A673 (cell line): ENCODE measurements around the gene SSBP2. TPM values are rescaled to one million over a fixed set of nuclear protein-coding genes. Genes with fewer than 3 reads are reported as not detected.

ENCODE experiments used
- BruUV-seq: library from RNA; stranded (reverse); fragments of 400-500 nt; replicated peaks from 2 replicates; lab custom pipeline; 2021; lab: Mats Ljungman, UMichigan
- CTCF ChIA-PET: fragments of 300-600 bp; sonication (Branson Sonifier 250); formaldehyde crosslinking; loops from one replicate; lab custom pipeline; 2022; ENCODE audit warnings: antibody characterized with exemption; lab: Charles Lee
- POLR2A ChIA-PET: fragments of 300-600 bp; sonication (Branson Sonifier 250); formaldehyde crosslinking; loops from one replicate; lab custom pipeline; 2022; ENCODE audit warnings: antibody characterized with exemption; ENCODE audit not compliant: low non-redundant PET; lab: Charles Lee
- DNase-seq: peaks from one replicate; pipeline ENCODE4 v3.0.0-alpha.2; 2015; ENCODE audit warnings: low spot score
- H3K27ac ChIP-seq: fragments of 200-600 bp; sonication (generic); 2 replicates; pipeline ENCODE4 v1.5.1; 2016; ENCODE audit warnings: mixed run types, low read depth, mild to moderate bottlenecking, mixed read lengths, antibody characterized with exemption, low read length; ENCODE audit not compliant: poor library complexity, severe bottlenecking
- H3K27me3 ChIP-seq: fragments of 200-600 bp; sonication (generic); replicated peaks from 2 replicates; pipeline ENCODE4 v1.6.1; 2017; ENCODE audit warnings: mixed run types, low read depth, mild to moderate bottlenecking, mixed read lengths, antibody characterized with exemption, low read length; ENCODE audit not compliant: insufficient read depth, poor library complexity
- H3K36me3 ChIP-seq: fragments of 200-600 bp; sonication (generic); 2 replicates; pipeline ENCODE4 v1.6.1; 2016; ENCODE audit warnings: mixed run types, mild to moderate bottlenecking, mixed read lengths, antibody characterized with exemption, low read length; ENCODE audit not compliant: insufficient read depth, poor library complexity, severe bottlenecking
- H3K4me1 ChIP-seq: fragments of 200-600 bp; sonication (generic); 2 replicates; pipeline ENCODE4 v1.6.1; 2017; ENCODE audit warnings: mixed run types, mild to moderate bottlenecking, mixed read lengths, antibody characterized with exemption, low read length; ENCODE audit not compliant: insufficient read depth, poor library complexity, severe bottlenecking
- H3K4me3 ChIP-seq: fragments of 200-600 bp; sonication (generic); 2 replicates; pipeline ENCODE4 v1.5.1; 2016; ENCODE audit warnings: low read depth, mixed run types, mild to moderate bottlenecking, mixed read lengths, low read length; ENCODE audit not compliant: poor library complexity, severe bottlenecking
- H3K9me3 ChIP-seq: fragments of 200-600 bp; sonication (generic); 2 replicates; pipeline ENCODE4 v1.6.1; 2016; ENCODE audit warnings: mixed run types, low read depth, mild to moderate bottlenecking, mixed read lengths, antibody characterized with exemption, low read length; ENCODE audit not compliant: poor library complexity, severe bottlenecking
- CTCF ChIP-seq: fragments of 300-800, 200-600 bp; sonication (generic); conservative IDR thresholded peaks from 2 replicates; pipeline ENCODE4 v1.5.1; 2017; ENCODE audit warnings: low read depth, mild to moderate bottlenecking, antibody characterized with exemption, low read length, moderate library complexity, mixed read lengths
- EZH2 ChIP-seq: fragments of 200-600 bp; sonication (generic); IDR thresholded peaks from 2 replicates; pipeline ENCODE4 v1.6.1; 2017; ENCODE audit warnings: borderline replicate concordance, low read depth, mild to moderate bottlenecking, mixed read lengths, antibody characterized with exemption, low read length; ENCODE audit not compliant: poor library complexity, severe bottlenecking
- intact Hi-C: fragments of 100-400 bp; cut with micrococcal nuclease; formaldehyde crosslinking; loops from one replicate; pipeline ENCODE4 v1.10.0; 2022; ENCODE audit not compliant: unreplicated experiment
- total RNA-seq: library from RNA; stranded (reverse); gene quantifications from 2 replicates; pipeline ENCODE4 v1.2.3, GENCODE V29; 2021

The SSBP2 gene
- total RNA-seq, 1 experiment from 2014 or later: 42.8 TPM

GRCh38 chr5:81785322-81785721 is 34.4 kb upstream of the SSBP2 start:
- no TSS peak for BruUV-seq
- no peak for DNase-seq
- intact Hi-C loops: no loop called here
- Histone ChIP-seq H3K27me3 (no peaks in the 10 kb centered on the region), H3K27ac (no peak overlapping the region), H3K9me3 (no peaks in the 10 kb centered on the region), H3K4me1 (peaks cover 32% of the 10 kb centered on the region), H3K4me3 (no peak overlapping the region), H3K36me3 (no peaks in the 10 kb centered on the region)
- POLR2A ChIA-PET: no interaction called here
- TF ChIP-seq CTCF: no peak
- TF ChIP-seq EZH2: no peak
- CTCF ChIA-PET: no interaction called here

- no peaks in the 10 kb centered on the region for H3K9me3 ChIP-seq
- no TSS peak for BruUV-seq
- no peaks in the 10 kb centered on the region for H3K36me3 ChIP-seq
- intact Hi-C loops: no loop called here
- H3K4me3 ChIP-seq: no peak overlapping the region
- no peak for TF ChIP-seq CTCF
- TF ChIP-seq EZH2: no peak
- H3K27me3 ChIP-seq: no peaks in the 10 kb centered on the region
- CTCF ChIA-PET: no interaction called here
- no peak for DNase-seq
- POLR2A ChIA-PET: no interaction called here
- H3K27ac ChIP-seq: no peak overlapping the region
- peaks cover 36% of the 10 kb centered on the region for H3K4me1 ChIP-seq
These were observed 32.5 kb upstream of the SSBP2 start for GRCh38 chr5:81783401-81783800.

- Histone ChIP-seq H3K4me1 (peaks cover 32% of the 10 kb centered on the region), H3K36me3 (no peaks in the 10 kb centered on the region), H3K4me3 (no peak overlapping the region), H3K9me3 (no peaks in the 10 kb centered on the region), H3K27me3 (no peaks in the 10 kb centered on the region), H3K27ac (no peak overlapping the region)
- no TSS peak for BruUV-seq
- DNase-seq: no peak
- no peak for TF ChIP-seq EZH2
- TF ChIP-seq CTCF: no peak
- intact Hi-C loops: no loop called here
- ChIA-PET CTCF (no interaction called here), POLR2A (no interaction called here)
These were observed 31.9 kb upstream of the SSBP2 start for GRCh38 chr5:81782811-81783210.
